Heart right ventricle (tissue), 16 donors: ENCODE results near the gene SCAMP2. TPM values are rescaled to one million over a fixed set of nuclear protein-coding genes. Genes with fewer than 3 reads are reported as not detected.

Experiments
- ATAC-seq, 8 donors: fragments of 200-7000 bp; cut with Tn5 transposase; one replicate each; pipeline ENCODE4 v1.9.1; 2020; ENCODE audit warnings: mild to moderate bottlenecking in 8 of 8, moderate library complexity in 8 of 8, moderate number of reproducible peaks in 1 of 8
- DNase-seq, 2 donors: peaks; one replicate each; pipeline ENCODE4 v3.0.0-alpha.2; 2020
- H3K27ac ChIP-seq, 10 donors: fragments of 200-600 bp; sonication (generic) in 2 of 10; one replicate each; pipeline versions ENCODE4 v1.5.0 to v1.8.0; 2020 to 2022; ENCODE audit warnings: mild to moderate bottlenecking in 3 of 10
- H3K27me3 ChIP-seq, 7 donors: fragments of 200-600 bp; one replicate each; pipeline ENCODE4 v1.8.0; 2021 to 2022; ENCODE audit warnings: mild to moderate bottlenecking in 2 of 7
- H3K36me3 ChIP-seq, 9 donors: fragments of 200-600 bp; sonication (generic) in 1 of 9; one replicate each; pipeline versions ENCODE4 v1.5.0 to v1.8.0; 2020 to 2022; ENCODE audit warnings: mild to moderate bottlenecking in 2 of 9
- H3K4me1 ChIP-seq, 9 donors: fragments of 200-600 bp; sonication (generic) in 1 of 9; one replicate each; pipeline versions ENCODE4 v1.5.0 to v1.8.0; 2020 to 2022; ENCODE audit warnings: mild to moderate bottlenecking in 4 of 9
- H3K4me3 ChIP-seq, 10 donors: fragments of 200-600 bp; sonication (generic) in 2 of 10; one replicate each; pipeline versions ENCODE4 v1.5.0 to v1.8.0; 2020 to 2022; ENCODE audit warnings: mild to moderate bottlenecking in 7 of 10, moderate library complexity in 2 of 10
- H3K9me3 ChIP-seq, 11 donors: fragments of 200-600 bp in 10 of 11; sonication (generic) in 2 of 11; one replicate each; pipeline versions ENCODE4 v1.5.0 to v1.8.0; 2013 to 2022; ENCODE audit warnings: mild to moderate bottlenecking in 2 of 11, control low read depth in 1 of 11, moderate library complexity in 1 of 11
- WGBS, 2 donors: extraction: QIAGEN DNeasy Blood & Tissue Kit; methylation state at CpG; one replicate each; pipeline ENCODE4 v1.1.7; 2013; ENCODE audit warnings: inconsistent platforms in 1 of 2; 5-methylcytosine and 5-hydroxymethylcytosine counted together
- intact Hi-C, 10 donors: fragments of 100-400 bp; cut with DNase I; formaldehyde crosslinking; loops; one replicate each; pipeline versions ENCODE4 v1.11.1 to v1.14.2; 2022
- polyA plus RNA-seq, 2 donors: library from polyadenylated mRNA; stranded (reverse); fragments of 200-250 nt; gene quantifications; one replicate each; pipeline ENCODE4 v1.2.3, GENCODE V29; 2013
- total RNA-seq, 10 donors: library from RNA; stranded (reverse); fragmentation: NEBNext Ultra II Directional in 3 of 10; extraction: Animal tissue kit (Norgen Biotek cat#: 25700) in 3 of 10; gene quantifications; one replicate each; pipeline versions ENCODE4 v1.2.1 to v1.2.4, GENCODE V29; 2021 to 2023
- TF ChIP-seq, protein P1 (sequence below), 9 donors: fragments of 200-600 bp; sonication (generic) in 2 of 9; IDR thresholded peaks; one replicate each; pipeline versions ENCODE4 v1.5.0 to v1.8.0; 2021 to 2022; ENCODE audit warnings: antibody characterized with exemption in 9 of 9, mild to moderate bottlenecking in 5 of 9, moderate library complexity in 1 of 9
- donor health status: Arrhythmogenic right ventricular cardiomyopathy.
- donor health status: ischemic (EF 13 %, LVEDD 7.1; RV severe dilation, severe dysfunction).
- donor health status: healthy with polysubstance abuse.
- donor health status: DM: no; HTN: yes; CAD: no.
- donor health status: DM: no; HTN: no; CAD: no.
- donor health status: ischemic (EF 25% LVEDD 6.9; RV normal size, moderate dysfunction).
- donor health status: ischemic (EF 25% LVEDD 5.7; RV mildly dilated, moderate dysfunction).
- donor health status: healthy.
- donor health status: DM: yes; HTN: yes; CAD: no.
- donor health status: Ischemic cardiomyopathy.
- donor health status: ischemic (EF 35%, LVEDD 5.7; RV mildly dilated, moderate dysfunction).
- donor health status: nonischemic (EF 11% LVEDD 7.7; RV severe dilation, severe dysfunction).
- donor health status: DM: yes; HTN: yes; CAD: no.
- donor health status: PGD.
- donor health status: ischemic (EF 29% LVEDD 5.4; RV normal size, mild dysfunction).
- donor health status: nonischemic (EF 23%, LVEDD 6.1; RV moderate dilation, normal function).

SCAMP2 gene
- total and polyA plus RNA-seq, 12 donors, result 28.0 to 76.7 (median 39.1) TPM

DNA sequence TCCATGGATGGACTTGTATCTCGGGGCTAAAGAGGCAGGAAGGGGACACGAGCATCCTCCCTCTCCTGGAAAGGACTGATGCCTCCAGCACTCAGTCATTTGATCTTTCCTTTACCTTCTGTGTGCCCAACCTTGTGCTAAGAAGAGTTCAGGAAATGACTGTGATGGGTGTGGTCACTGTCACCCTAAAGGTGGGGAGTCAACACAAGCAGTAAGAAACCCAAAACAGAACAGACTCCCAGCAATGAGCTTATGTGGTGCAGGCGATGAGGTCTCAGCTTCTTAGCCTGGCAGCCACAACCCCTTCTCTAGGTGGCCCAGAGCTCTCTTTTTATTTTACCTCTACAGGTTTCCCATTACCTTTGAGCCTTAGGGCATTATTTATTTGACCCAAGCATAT lies 20.5 kb upstream of the SCAMP2 start:
- H3K36me3 ChIP-seq, result peaks cover 0 to 57% (median 6%) of the 10 kb centered on the region in 9 donors
- intact Hi-C loops, result loop anchor here in 2 of 10 donors (10.0 kb wide), 1 partner anchor 49 kb away; the partner anchor contains the start of gene ULK3 (in 2 of the 2)
- TF ChIP-seq, protein P1, sequence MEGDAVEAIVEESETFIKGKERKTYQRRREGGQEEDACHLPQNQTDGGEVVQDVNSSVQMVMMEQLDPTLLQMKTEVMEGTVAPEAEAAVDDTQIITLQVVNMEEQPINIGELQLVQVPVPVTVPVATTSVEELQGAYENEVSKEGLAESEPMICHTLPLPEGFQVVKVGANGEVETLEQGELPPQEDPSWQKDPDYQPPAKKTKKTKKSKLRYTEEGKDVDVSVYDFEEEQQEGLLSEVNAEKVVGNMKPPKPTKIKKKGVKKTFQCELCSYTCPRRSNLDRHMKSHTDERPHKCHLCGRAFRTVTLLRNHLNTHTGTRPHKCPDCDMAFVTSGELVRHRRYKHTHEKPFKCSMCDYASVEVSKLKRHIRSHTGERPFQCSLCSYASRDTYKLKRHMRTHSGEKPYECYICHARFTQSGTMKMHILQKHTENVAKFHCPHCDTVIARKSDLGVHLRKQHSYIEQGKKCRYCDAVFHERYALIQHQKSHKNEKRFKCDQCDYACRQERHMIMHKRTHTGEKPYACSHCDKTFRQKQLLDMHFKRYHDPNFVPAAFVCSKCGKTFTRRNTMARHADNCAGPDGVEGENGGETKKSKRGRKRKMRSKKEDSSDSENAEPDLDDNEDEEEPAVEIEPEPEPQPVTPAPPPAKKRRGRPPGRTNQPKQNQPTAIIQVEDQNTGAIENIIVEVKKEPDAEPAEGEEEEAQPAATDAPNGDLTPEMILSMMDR (IDR thresholded peaks at IDR 0.05), result no peak
- ATAC-seq, result no peak
- no peak for DNase-seq
- no peak overlapping the region for H3K4me3 ChIP-seq
- peaks cover 4 to 63% (median 41%) of the 10 kb centered on the region in 9 donors for H3K4me1 ChIP-seq
- H3K9me3 ChIP-seq, result no peaks in the 10 kb centered on the region
- 85 to 93% methylated on average over 3 of the region's 3 CpGs for WGBS, 2 donors
- no peaks in the 10 kb centered on the region for H3K27me3 ChIP-seq
- H3K27ac ChIP-seq, result peak overlapping the region in 1 of 10 donors; percentile 31

DNA sequence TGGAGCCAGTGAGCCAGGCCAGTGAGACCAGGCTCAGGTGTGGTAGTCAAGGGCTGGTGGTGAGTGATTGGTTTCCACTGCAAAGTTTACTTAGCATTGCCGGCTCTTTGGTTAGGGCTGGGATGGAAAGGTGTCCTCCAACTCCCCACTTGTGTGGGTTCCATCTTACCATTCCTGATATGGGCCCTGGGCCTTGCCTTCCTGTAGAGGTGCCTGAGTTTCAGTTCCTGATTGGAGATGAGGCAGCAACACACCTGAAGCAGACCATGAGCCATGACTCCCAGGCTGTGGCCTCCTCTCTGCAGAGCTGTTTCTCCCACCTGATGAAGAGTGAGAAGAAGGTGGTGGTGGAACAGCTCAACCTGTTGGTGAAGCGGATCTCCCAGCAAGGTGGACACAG lies 19.8 kb upstream of the SCAMP2 start:
- DNase-seq, result no peak
- Histone ChIP-seq H3K4me3 (no peak overlapping the region), H3K27me3 (no peaks in the 10 kb centered on the region), H3K9me3 (no peaks in the 10 kb centered on the region), H3K27ac (peak overlapping the region in 2 of 10 donors; percentile 31 to 92), H3K36me3 (peaks cover 0 to 50% (median 4%) of the 10 kb centered on the region in 9 donors), H3K4me1 (peaks cover 4 to 60% (median 42%) of the 10 kb centered on the region in 9 donors)
- TF ChIP-seq, protein P1 (IDR thresholded peaks at IDR 0.05), result no peak
- 94 to 96% methylated on average over 2 of the region's 2 CpGs for WGBS, 2 donors
- intact Hi-C loops, result loop anchor here in 2 of 10 donors (10.0 kb wide), 1 partner anchor 48 kb away; the partner anchor contains the start of gene ULK3 (in 2 of the 2)
- ATAC-seq, result no peak

DNA sequence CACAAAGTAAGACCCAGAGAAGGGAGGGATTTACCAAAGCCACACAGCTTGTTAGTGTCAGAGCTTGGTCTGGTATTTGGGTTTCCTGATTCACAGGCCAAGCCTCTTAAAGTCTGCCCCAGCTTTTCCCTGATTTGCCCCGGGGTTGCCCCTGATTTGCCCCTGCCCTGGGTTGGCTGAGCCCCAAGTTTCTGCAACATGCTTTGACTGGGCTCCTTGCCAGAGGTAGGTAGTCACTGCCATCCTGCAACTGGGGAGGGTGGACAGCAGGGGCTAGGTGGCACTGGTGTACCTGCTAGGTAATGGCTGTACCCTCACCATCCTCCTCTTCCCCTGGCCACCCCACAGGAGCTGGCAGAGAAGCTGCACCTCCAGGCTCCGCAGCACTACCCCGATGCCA lies 19.1 kb upstream of the SCAMP2 start:
- DNase-seq, result no peak
- H3K27ac ChIP-seq, result peak overlapping the region in 6 of 10 donors; percentile 47 to 92 (median 85)
- intact Hi-C loops, result loop anchor here in 2 of 10 donors (10.0 kb wide), 1 partner anchor 48 kb away; the partner anchor contains the start of gene ULK3 (in 2 of the 2)
- no peaks in the 10 kb centered on the region for H3K9me3 ChIP-seq
- no peaks in the 10 kb centered on the region for H3K27me3 ChIP-seq
- TF ChIP-seq, protein P1 (IDR thresholded peaks at IDR 0.05), result no peak
- H3K4me1 ChIP-seq, result peaks cover 4 to 54% (median 42%) of the 10 kb centered on the region in 9 donors
- H3K4me3 ChIP-seq, result no peak overlapping the region
- WGBS, 2 donors, result 74 to 75% methylated on average over 3 of the region's 3 CpGs
- no peak for ATAC-seq
- peaks cover 0 to 44% (median 4%) of the 10 kb centered on the region in 9 donors for H3K36me3 ChIP-seq

GRCh38 chr15:74891469-74891868 lies 18.3 kb upstream of the SCAMP2 start:
- peak overlapping the region in 1 of 10 donors; percentile 70 for H3K4me3 ChIP-seq
- intact Hi-C loops, result loop anchor here in 2 of 10 donors (10.0 kb wide), 1 partner anchor 47 kb away; the partner anchor contains the start of gene ULK3 (in 2 of the 2)
- H3K27ac ChIP-seq, result peak overlapping the region in 7 of 10 donors; percentile 68 to 93 (median 85)
- peaks cover 4 to 46% (median 42%) of the 10 kb centered on the region in 9 donors for H3K4me1 ChIP-seq
- H3K9me3 ChIP-seq, result no peaks in the 10 kb centered on the region
- 65 to 72% methylated on average over 3 of the region's 3 CpGs for WGBS, 2 donors
- ATAC-seq, result peak in 7 of 8 donors; percentile 2 to 53 (median 25)
- TF ChIP-seq, protein P1 (IDR thresholded peaks at IDR 0.05), result no peak
- H3K27me3 ChIP-seq, result no peaks in the 10 kb centered on the region
- DNase-seq, result no peak
- peaks cover 0 to 41% (median 4%) of the 10 kb centered on the region in 9 donors for H3K36me3 ChIP-seq
